GM12875 (cell line): ENCODE results near the gene PREB.

ENCODE experiments used
- H3K4me3 ChIP-seq: one replicate; pipeline ENCODE4 v1.5.1; 2011; ENCODE audit warnings: low read depth, low read length, control low read depth
- TF ChIP-seq, protein P1 (sequence below): IDR thresholded peaks from 2 replicates; pipeline ENCODE4 v1.5.1; 2011; ENCODE audit warnings: low read depth, mild to moderate bottlenecking, control low read depth, inconsistent platforms, low read length, moderate library complexity, borderline replicate concordance; ENCODE audit not compliant: insufficient read depth

The PREB gene

DNA sequence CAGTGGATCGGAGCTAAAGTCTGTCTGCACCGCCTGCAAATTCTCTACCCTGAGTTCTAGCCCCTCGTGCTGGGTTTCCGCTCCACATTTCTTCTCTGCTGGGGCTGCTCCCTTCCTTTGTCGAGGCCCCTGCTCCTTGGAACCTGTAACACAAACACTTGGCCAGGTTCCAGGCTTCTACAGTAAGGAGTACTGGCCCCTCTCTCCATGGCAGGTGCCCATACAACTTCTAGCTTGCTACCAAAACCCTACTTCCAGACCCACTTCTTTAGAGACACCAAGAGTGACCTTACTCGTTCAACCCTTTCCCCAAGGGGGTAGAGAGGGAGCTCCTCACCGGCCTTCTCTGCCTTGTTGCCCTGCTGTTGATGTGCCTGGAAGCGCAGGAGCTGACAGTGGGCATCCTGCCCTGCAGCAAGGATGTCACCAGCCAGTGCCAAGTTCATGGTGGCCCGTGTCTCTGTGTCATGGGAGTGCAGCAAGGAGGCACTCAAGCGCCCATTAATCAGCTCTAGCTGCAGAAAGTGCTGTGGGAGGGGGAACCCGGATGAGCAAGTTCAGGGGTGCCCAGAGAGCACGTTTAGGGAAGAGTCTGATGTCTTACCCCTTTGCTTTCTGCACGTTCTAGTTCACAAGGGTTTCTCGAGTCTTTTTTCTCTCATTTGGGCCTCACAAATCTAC is 1.1 kb downstream of the PREB start:
- TF ChIP-seq, protein P1, sequence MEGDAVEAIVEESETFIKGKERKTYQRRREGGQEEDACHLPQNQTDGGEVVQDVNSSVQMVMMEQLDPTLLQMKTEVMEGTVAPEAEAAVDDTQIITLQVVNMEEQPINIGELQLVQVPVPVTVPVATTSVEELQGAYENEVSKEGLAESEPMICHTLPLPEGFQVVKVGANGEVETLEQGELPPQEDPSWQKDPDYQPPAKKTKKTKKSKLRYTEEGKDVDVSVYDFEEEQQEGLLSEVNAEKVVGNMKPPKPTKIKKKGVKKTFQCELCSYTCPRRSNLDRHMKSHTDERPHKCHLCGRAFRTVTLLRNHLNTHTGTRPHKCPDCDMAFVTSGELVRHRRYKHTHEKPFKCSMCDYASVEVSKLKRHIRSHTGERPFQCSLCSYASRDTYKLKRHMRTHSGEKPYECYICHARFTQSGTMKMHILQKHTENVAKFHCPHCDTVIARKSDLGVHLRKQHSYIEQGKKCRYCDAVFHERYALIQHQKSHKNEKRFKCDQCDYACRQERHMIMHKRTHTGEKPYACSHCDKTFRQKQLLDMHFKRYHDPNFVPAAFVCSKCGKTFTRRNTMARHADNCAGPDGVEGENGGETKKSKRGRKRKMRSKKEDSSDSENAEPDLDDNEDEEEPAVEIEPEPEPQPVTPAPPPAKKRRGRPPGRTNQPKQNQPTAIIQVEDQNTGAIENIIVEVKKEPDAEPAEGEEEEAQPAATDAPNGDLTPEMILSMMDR, result no peak
- peak overlapping the region; percentile 82 for H3K4me3 ChIP-seq

- TF ChIP-seq, protein P1, result no peak
- no peak overlapping the region for H3K4me3 ChIP-seq
These were observed 3.0 kb downstream of the PREB start for GRCh38 chr2:27131429-27131828.

DNA sequence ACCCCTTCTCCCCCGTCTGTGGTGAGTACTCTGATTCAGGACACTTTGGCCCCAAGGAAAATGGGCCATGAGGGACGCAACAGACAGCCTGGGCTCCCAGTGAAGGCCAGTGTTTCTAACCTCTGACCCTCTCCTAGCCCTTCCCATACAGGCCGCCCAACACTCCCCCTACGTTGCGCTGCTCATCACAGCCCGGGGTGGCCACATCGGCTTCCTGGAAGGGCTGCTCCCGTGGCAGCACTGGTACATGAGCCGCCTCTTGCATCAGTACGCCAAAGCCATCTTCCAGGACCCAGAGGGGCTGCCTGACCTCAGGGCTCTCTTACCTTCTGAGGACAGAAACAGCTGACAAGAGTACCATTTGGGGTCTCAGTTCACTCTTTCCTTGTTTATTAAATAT is 4.0 kb downstream of the PREB start:
- no peak overlapping the region for H3K4me3 ChIP-seq
- TF ChIP-seq, protein P1, result no peak

- no peak overlapping the region for H3K4me3 ChIP-seq
- TF ChIP-seq, protein P1, result no peak
These were observed 5.5 kb downstream of the PREB start for GRCh38 chr2:27128668-27129571.

GRCh38 chr2:27127883-27128667 is 6.4 kb downstream of the PREB start:
- H3K4me3 ChIP-seq, result no peak overlapping the region
- TF ChIP-seq, protein P1, result no peak

DNA sequence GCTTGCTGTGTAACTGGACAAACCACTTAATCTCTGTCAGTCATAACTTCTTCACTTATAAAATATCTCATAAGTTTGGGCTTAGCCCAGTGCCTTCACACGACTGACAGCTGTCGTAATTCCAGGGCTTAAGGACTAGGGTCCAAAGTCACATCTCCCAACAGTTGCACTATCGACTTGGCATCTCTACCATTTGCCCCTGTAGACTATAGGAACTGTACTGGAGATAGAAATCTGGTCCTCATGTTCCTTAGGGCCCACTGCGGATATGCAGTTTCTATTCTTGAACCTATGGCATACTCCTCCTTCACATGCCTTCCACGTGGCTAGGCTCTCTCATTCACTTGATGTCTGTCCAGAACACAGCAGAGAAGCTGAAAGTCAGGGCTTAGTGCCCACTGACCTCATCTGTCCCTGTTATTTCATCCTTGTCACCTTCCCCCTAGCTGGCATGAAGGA is 8.2 kb downstream of the PREB start:
- no peak overlapping the region for H3K4me3 ChIP-seq
- TF ChIP-seq, protein P1, result no peak
